ENCODE data around the gene PHF8. TPM values are rescaled to one million over a fixed set of nuclear protein-coding genes. Genes with fewer than 3 reads are reported as not detected.

The PHF8 gene
- total and polyA plus RNA-seq, 9 of the 15 experiments (the other 6 are each of a cell fraction or from before 2014, with no cell fraction given) = 2.5 to 25.7 (median 12.1) TPM

DNA sequence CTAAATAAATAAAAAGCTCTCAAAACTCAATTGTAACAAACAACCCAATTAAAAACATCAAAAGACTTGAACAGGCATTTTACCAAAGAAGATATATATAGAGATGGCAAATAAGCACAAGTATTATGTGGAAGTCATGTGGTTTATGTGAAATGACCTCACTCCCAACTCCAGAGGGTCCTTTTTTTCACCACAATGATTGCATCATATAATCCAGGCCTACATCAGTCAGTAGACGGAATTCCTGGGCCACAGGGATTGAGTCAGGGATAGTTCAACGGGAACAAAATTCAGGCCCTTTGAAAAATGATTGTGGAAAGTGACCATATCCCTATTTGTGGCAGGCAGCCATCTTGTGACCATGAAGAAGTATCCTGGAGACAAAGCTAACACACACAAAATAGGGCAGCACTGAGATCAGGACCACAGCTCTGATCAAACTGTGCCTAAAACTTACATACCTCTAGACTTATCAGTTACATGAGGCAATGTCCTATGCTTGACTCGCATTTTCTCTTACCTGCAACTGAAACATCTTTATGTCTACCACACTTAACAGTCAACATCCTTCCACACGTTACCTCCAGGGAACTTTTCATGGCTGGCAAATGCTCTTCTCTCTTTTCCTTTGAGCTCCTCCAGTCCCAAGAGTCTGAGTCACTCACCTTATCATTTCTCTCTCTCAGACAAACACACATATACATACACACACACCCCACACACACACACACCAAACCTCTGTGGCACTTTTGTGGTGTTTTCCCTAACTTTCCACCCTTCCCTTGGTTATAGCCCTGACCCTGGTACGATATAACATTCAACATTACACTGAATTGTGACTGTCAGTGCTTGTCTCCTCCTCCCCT is 113.5 kb downstream of the PHF8 start:
- H3K9me3 ChIP-seq (replicated peaks; ENCODE audit: control insufficient read depth, insufficient read depth, low read depth, low read length) = no peaks in the 10 kb centered on the region
- no peak overlapping the region for H3K9ac ChIP-seq (ENCODE audit: insufficient read depth in 1 of 2, low read depth in 2 of 2, low read length in 2 of 2)
- TF ChIP-seq CEBPB (tag; IDR thresholded peaks at IDR 0.05) = peak; percentile 65; the same call in 1 of the 2 replicates
- TF ChIP-seq ATF7 (IDR thresholded peaks at IDR 0.05) = peak; percentile 38; the same call in 1 of the 2 replicates
- TF ChIP-seq ZNF699 (CRISPR knock-in tag; IDR thresholded peaks at IDR 0.05; ENCODE audit: insufficient replicate concordance) = no peak
- no peak for TF ChIP-seq E4F1 (CRISPR knock-in tag; IDR thresholded peaks at IDR 0.05; ENCODE audit: borderline replicate concordance)
- TF ChIP-seq HMBOX1 (IDR thresholded peaks at IDR 0.05) = no peak
- 0 out of 2 replicates have a peak, but pooled peaks have one; percentile 35 for TF ChIP-seq JUND (IDR thresholded peaks at IDR 0.05; ENCODE audit: borderline replicate concordance, low read depth, low read length)
- no peak; the same call in 2 of the 3 replicates for TF ChIP-seq JUND (tag; IDR thresholded peaks at IDR 0.05; ENCODE audit: borderline replicate concordance, low read depth, low read length)
- TF ChIP-seq ATF3 (IDR thresholded peaks at IDR 0.05) = peak; percentile 78
- no peak for TF ChIP-seq ATF3 (CRISPR knock-in tag; conservative IDR thresholded peaks at IDR 0.05)
- no peak for TF ChIP-seq MEF2A (IDR thresholded peaks at IDR 0.05; ENCODE audit: control insufficient read depth, low read depth, low read length)
- TF ChIP-seq CEBPG (CRISPR knock-in tag; IDR thresholded peaks at IDR 0.05) = peak; percentile 20; the same call in 1 of the 2 replicates
- TF ChIP-seq CEBPG (tag; conservative IDR thresholded peaks at IDR 0.05 in 1 of 2, IDR thresholded peaks at IDR 0.05 in 1 of 2) = peak; percentile 65 to 92
- peak; percentile 59; the same call in 1 of the 2 replicates for TF ChIP-seq FOSL1 (tag; conservative IDR thresholded peaks at IDR 0.05)
- 20% methylated on average over 5 of the region's 5 CpGs for WGBS (ENCODE audit: insufficient coverage, low coverage, missing lambda C conversion rate)
- H3K4me2 ChIP-seq (ENCODE audit: insufficient read depth, low read length) = peak overlapping the region; percentile 6; the same call in 1 of the 2 replicates
- no TSS peak for BruUV-seq (replicated peaks)
- H3K36me3 ChIP-seq (ENCODE audit: control insufficient read depth, insufficient read depth, low read length) = no peaks in the 10 kb centered on the region
- no peak overlapping the region for H3K27ac ChIP-seq (ENCODE audit: extremely low read depth, low read depth, low read length)
- H3K9me1 ChIP-seq (ENCODE audit: control insufficient read depth, insufficient read depth, low read length) = no peaks in the 10 kb centered on the region
- no peaks in the 10 kb centered on the region for H3K27me3 ChIP-seq (ENCODE audit: control insufficient read depth in 2 of 2, insufficient read depth in 2 of 2, low read length in 2 of 2)
- peaks cover 0 to 7% of the 10 kb centered on the region in 2 experiments; a peak in 1 of 5 replicates for H3K4me1 ChIP-seq (replicated peaks in 1 of 2; ENCODE audit: control insufficient read depth in 2 of 2, insufficient read depth in 2 of 2, low read length in 2 of 2)
- peak overlapping the region; percentile 51; the same call in 1 of the 2 replicates for H2AFZ ChIP-seq (ENCODE audit: low read depth, low read length)
- no peak overlapping the region for H3K4me3 ChIP-seq
- ChIA-PET CTCF (ENCODE audit: low intra/inter-chr PET ratio) (no interaction called here), POLR2A (no interaction called here)
- DNase-seq (ENCODE audit: extremely low read depth in 1 of 4, low spot score in 3 of 4) (no peak), ATAC-seq (peak; percentile 41), FAIRE-seq (peak; percentile 59)
- intact Hi-C loops (cut with micrococcal nuclease) (no loop called here), in situ Hi-C loops (cut with MboI) (no loop called here)
- H4K20me1 ChIP-seq (replicated peaks; ENCODE audit: control insufficient read depth, insufficient read depth, low read length) = no peaks in the 10 kb centered on the region
- H3K79me2 ChIP-seq (ENCODE audit: control insufficient read depth, insufficient read depth, low read length) = no peaks in the 10 kb centered on the region

Measured in K562 (cell line).